Activated naive CD8-positive, alpha-beta T cell (primary cell): ENCODE data around the gene NUP205.
"Not testable (repeated sequence)": the region's sequence is repeated elsewhere in the genome, so short reads cannot be mapped to it uniquely, and the experiment has no call there.

Experiments used
- H3K27ac Mint-ChIP-seq: one replicate; pipeline ENCODE4 v1.8.0; 2021; ENCODE audit warnings: mixed read lengths
- H3K27me3 Mint-ChIP-seq: one replicate; pipeline ENCODE4 v1.8.0; 2021; ENCODE audit warnings: mixed read lengths
- H3K36me3 Mint-ChIP-seq: one replicate; pipeline ENCODE4 v1.8.0; 2021; ENCODE audit warnings: mixed read lengths
- H3K4me1 Mint-ChIP-seq: one replicate; pipeline ENCODE4 v1.8.0; 2021; ENCODE audit warnings: low read depth, mixed read lengths
- H3K4me3 Mint-ChIP-seq: one replicate; pipeline ENCODE4 v1.8.0; 2021; ENCODE audit warnings: mild to moderate bottlenecking, mixed read lengths
- H3K9me3 Mint-ChIP-seq: one replicate; pipeline ENCODE4 v1.8.0; 2021; ENCODE audit warnings: low read depth, mixed read lengths

The NUP205 gene

GRCh38 chr7:135639690-135640089 lies 82.0 kb downstream of the NUP205 start:
- H3K4me3 Mint-ChIP-seq, H3K27ac Mint-ChIP-seq, H3K4me1 Mint-ChIP-seq, H3K9me3 Mint-ChIP-seq, H3K27me3 Mint-ChIP-seq: not testable (repeated sequence)
- peaks cover 12% of the 10 kb centered on the region for H3K36me3 Mint-ChIP-seq

- Mint-ChIP-seq H3K36me3 (peaks cover 10% of the 10 kb centered on the region), H3K27ac (peak overlapping the region; percentile 37), H3K9me3 (no peaks in the 10 kb centered on the region), H3K4me3 (no peak overlapping the region), H3K27me3 (no peaks in the 10 kb centered on the region), H3K4me1 (no peaks in the 10 kb centered on the region)
These were observed 86.4 kb downstream of the NUP205 start for GRCh38 chr7:135644154-135644553.

GRCh38 chr7:135644729-135645128 lies 87.0 kb downstream of the NUP205 start:
- Mint-ChIP-seq H3K9me3 (no peaks in the 10 kb centered on the region), H3K4me1 (no peaks in the 10 kb centered on the region), H3K4me3 (no peak overlapping the region), H3K27ac (no peak overlapping the region), H3K27me3 (no peaks in the 10 kb centered on the region), H3K36me3 (peaks cover 9% of the 10 kb centered on the region)

GRCh38 chr7:135645296-135645904 lies 87.7 kb downstream of the NUP205 start:
- Mint-ChIP-seq H3K9me3 (no peaks in the 10 kb centered on the region), H3K27me3 (no peaks in the 10 kb centered on the region), H3K4me1 (no peaks in the 10 kb centered on the region), H3K36me3 (peaks cover 5% of the 10 kb centered on the region), H3K27ac (no peak overlapping the region), H3K4me3 (no peak overlapping the region)

- peaks cover 4% of the 10 kb centered on the region for H3K36me3 Mint-ChIP-seq
- H3K4me1 Mint-ChIP-seq: no peaks in the 10 kb centered on the region
- no peaks in the 10 kb centered on the region for H3K9me3 Mint-ChIP-seq
- no peak overlapping the region for H3K27ac Mint-ChIP-seq
- no peak overlapping the region for H3K4me3 Mint-ChIP-seq
- no peaks in the 10 kb centered on the region for H3K27me3 Mint-ChIP-seq
These were observed 90.0 kb downstream of the NUP205 start for GRCh38 chr7:135647755-135648154.

- Mint-ChIP-seq H3K36me3 (peaks cover 4% of the 10 kb centered on the region), H3K27ac (no peak overlapping the region), H3K4me3 (no peak overlapping the region), H3K4me1 (no peaks in the 10 kb centered on the region), H3K27me3 (no peaks in the 10 kb centered on the region), H3K9me3 (no peaks in the 10 kb centered on the region)
These were observed 90.5 kb downstream of the NUP205 start for GRCh38 chr7:135648235-135648634.

- H3K27ac Mint-ChIP-seq: no peak overlapping the region
- no peaks in the 10 kb centered on the region for H3K9me3 Mint-ChIP-seq
- no peaks in the 10 kb centered on the region for H3K27me3 Mint-ChIP-seq
- H3K4me1 Mint-ChIP-seq: no peaks in the 10 kb centered on the region
- H3K36me3 Mint-ChIP-seq: peaks cover 4% of the 10 kb centered on the region
- no peak overlapping the region for H3K4me3 Mint-ChIP-seq
These were observed 93.3 kb downstream of the NUP205 start for GRCh38 chr7:135650831-135651573.

GRCh38 chr7:135653340-135654080 lies 95.8 kb downstream of the NUP205 start:
- H3K9me3 Mint-ChIP-seq: no peaks in the 10 kb centered on the region
- H3K27me3 Mint-ChIP-seq: no peaks in the 10 kb centered on the region
- no peak overlapping the region for H3K27ac Mint-ChIP-seq
- no peaks in the 10 kb centered on the region for H3K36me3 Mint-ChIP-seq
- no peaks in the 10 kb centered on the region for H3K4me1 Mint-ChIP-seq
- no peak overlapping the region for H3K4me3 Mint-ChIP-seq

- H3K4me1 Mint-ChIP-seq: peaks cover 13% of the 10 kb centered on the region
- no peak overlapping the region for H3K4me3 Mint-ChIP-seq
- H3K27me3 Mint-ChIP-seq: no peaks in the 10 kb centered on the region
- peaks cover 2% of the 10 kb centered on the region for H3K36me3 Mint-ChIP-seq
- no peak overlapping the region for H3K27ac Mint-ChIP-seq
- H3K9me3 Mint-ChIP-seq: no peaks in the 10 kb centered on the region
These were observed 100.8 kb downstream of the NUP205 start for GRCh38 chr7:135658564-135658963.

GRCh38 chr7:135659159-135659846 lies 101.6 kb downstream of the NUP205 start:
- Mint-ChIP-seq H3K9me3 (no peaks in the 10 kb centered on the region), H3K36me3 (peaks cover 2% of the 10 kb centered on the region), H3K4me1 (peaks cover 20% of the 10 kb centered on the region), H3K27ac (no peak overlapping the region), H3K4me3 (no peak overlapping the region), H3K27me3 (no peaks in the 10 kb centered on the region)

- H3K36me3 Mint-ChIP-seq: peaks cover 3% of the 10 kb centered on the region
- no peaks in the 10 kb centered on the region for H3K9me3 Mint-ChIP-seq
- H3K27ac Mint-ChIP-seq: peak overlapping the region; percentile 95
- no peaks in the 10 kb centered on the region for H3K27me3 Mint-ChIP-seq
- H3K4me3 Mint-ChIP-seq: peak overlapping the region; percentile 94
- peaks cover 40% of the 10 kb centered on the region for H3K4me1 Mint-ChIP-seq
These were observed 103.8 kb downstream of the NUP205 start for GRCh38 chr7:135661311-135662122.

- Mint-ChIP-seq H3K4me3 (peak overlapping the region; percentile 94), H3K9me3 (no peaks in the 10 kb centered on the region), H3K27ac (peak overlapping the region; percentile 95), H3K4me1 (peaks cover 44% of the 10 kb centered on the region), H3K27me3 (no peaks in the 10 kb centered on the region), H3K36me3 (peaks cover 5% of the 10 kb centered on the region)
These were observed 104.3 kb downstream of the NUP205 start for GRCh38 chr7:135662123-135662372.

GRCh38 chr7:135662373-135663114 lies 104.8 kb downstream of the NUP205 start, which contains the start of gene STMP1:
Gene STMP1 (plus strand): TSS chr7:135662514.
- peak within 1 kb of the TSS; percentile 94 for H3K4me3 Mint-ChIP-seq
- H3K9me3 Mint-ChIP-seq: no peaks in the 10 kb centered on the region
- H3K27ac Mint-ChIP-seq: peak within 1 kb of the TSS; percentile 95
- H3K4me1 Mint-ChIP-seq: peaks cover 44% of the 10 kb centered on the region
- H3K36me3 Mint-ChIP-seq: peaks cover 5% of the 10 kb centered on the region
- no peaks in the 10 kb centered on the region for H3K27me3 Mint-ChIP-seq

- Mint-ChIP-seq H3K36me3 (peaks cover 8% of the 10 kb centered on the region), H3K4me3 (peak overlapping the region; percentile 94), H3K4me1 (peaks cover 59% of the 10 kb centered on the region), H3K9me3 (no peaks in the 10 kb centered on the region), H3K27me3 (no peaks in the 10 kb centered on the region), H3K27ac (peak overlapping the region; percentile 84)
These were observed 106.4 kb downstream of the NUP205 start for GRCh38 chr7:135664046-135664589.
